Measurements from ENCODE around the gene PPP2R2D.

Gene PPP2R2D

GRCh38 chr10:131859341-131860020 is 41.3 kb upstream of the PPP2R2D start:
- H3K27ac Mint-ChIP-seq = no peak overlapping the region
- H3K36me3 Mint-ChIP-seq = no peaks in the 10 kb centered on the region
- peaks cover 5% of the 10 kb centered on the region for H3K27me3 Mint-ChIP-seq
- DNase-seq = peak; percentile 12
- CTCF ChIA-PET = interaction anchor here (2.1 kb wide), 1 partner anchor 15 kb away, joined by 5 read pairs; no protein-coding TSS in a partner anchor
- no peak overlapping the region for H3K4me3 Mint-ChIP-seq
- no peaks in the 10 kb centered on the region for H3K9me3 Mint-ChIP-seq
- no peaks in the 10 kb centered on the region for H3K4me1 Mint-ChIP-seq

- H3K36me3 Mint-ChIP-seq = no peaks in the 10 kb centered on the region
- no peak overlapping the region for H3K4me3 Mint-ChIP-seq
- no peak overlapping the region for H3K27ac Mint-ChIP-seq
- H3K4me1 Mint-ChIP-seq = no peaks in the 10 kb centered on the region
- no peak for DNase-seq
- peaks cover 5% of the 10 kb centered on the region for H3K27me3 Mint-ChIP-seq
- CTCF ChIA-PET = interaction anchor here (2.1 kb wide), 1 partner anchor 14 kb away, joined by 5 read pairs; no protein-coding TSS in a partner anchor
- H3K9me3 Mint-ChIP-seq = no peaks in the 10 kb centered on the region
Observed at GRCh38 chr10:131860311-131860710, 40.5 kb upstream of the PPP2R2D start.

- Mint-ChIP-seq H3K27me3 (peaks cover 5% of the 10 kb centered on the region), H3K4me3 (no peak overlapping the region), H3K4me1 (no peaks in the 10 kb centered on the region), H3K36me3 (no peaks in the 10 kb centered on the region), H3K9me3 (no peaks in the 10 kb centered on the region), H3K27ac (no peak overlapping the region)
- DNase-seq = peak; percentile 18
- CTCF ChIA-PET = interaction anchor here (2.1 kb wide), 1 partner anchor 14 kb away, joined by 5 read pairs; no protein-coding TSS in a partner anchor
Observed at GRCh38 chr10:131860806-131861440, 39.9 kb upstream of the PPP2R2D start.

- Mint-ChIP-seq H3K9me3 (no peaks in the 10 kb centered on the region), H3K4me1 (no peaks in the 10 kb centered on the region), H3K27ac (no peak overlapping the region), H3K4me3 (no peak overlapping the region), H3K36me3 (no peaks in the 10 kb centered on the region), H3K27me3 (peaks cover 5% of the 10 kb centered on the region)
- CTCF ChIA-PET = no interaction called here
- no peak for DNase-seq
Observed at GRCh38 chr10:131862548-131862947, 38.3 kb upstream of the PPP2R2D start.

- no peaks in the 10 kb centered on the region for H3K4me1 Mint-ChIP-seq
- DNase-seq = no peak
- H3K36me3 Mint-ChIP-seq = no peaks in the 10 kb centered on the region
- H3K4me3 Mint-ChIP-seq = no peak overlapping the region
- CTCF ChIA-PET = no interaction called here
- H3K27ac Mint-ChIP-seq = no peak overlapping the region
- no peaks in the 10 kb centered on the region for H3K9me3 Mint-ChIP-seq
- H3K27me3 Mint-ChIP-seq = peaks cover 5% of the 10 kb centered on the region
Observed at GRCh38 chr10:131865223-131865917, 35.4 kb upstream of the PPP2R2D start.

GRCh38 chr10:131866673-131867072 is 34.1 kb upstream of the PPP2R2D start:
- no peak for DNase-seq
- Mint-ChIP-seq H3K4me3 (no peak overlapping the region), H3K27me3 (no peaks in the 10 kb centered on the region), H3K9me3 (no peaks in the 10 kb centered on the region), H3K27ac (no peak overlapping the region), H3K36me3 (no peaks in the 10 kb centered on the region), H3K4me1 (no peaks in the 10 kb centered on the region)
- CTCF ChIA-PET = no interaction called here

- Mint-ChIP-seq H3K36me3 (no peaks in the 10 kb centered on the region), H3K9me3 (no peaks in the 10 kb centered on the region), H3K4me1 (no peaks in the 10 kb centered on the region), H3K27ac (no peak overlapping the region), H3K4me3 (no peak overlapping the region), H3K27me3 (peaks cover 8% of the 10 kb centered on the region)
- DNase-seq = no peak
- CTCF ChIA-PET = no interaction called here
Observed at GRCh38 chr10:131868436-131868835, 32.4 kb upstream of the PPP2R2D start.

- Mint-ChIP-seq H3K27me3 (peaks cover 8% of the 10 kb centered on the region), H3K4me3 (no peak overlapping the region), H3K36me3 (no peaks in the 10 kb centered on the region), H3K27ac (no peak overlapping the region), H3K9me3 (no peaks in the 10 kb centered on the region), H3K4me1 (no peaks in the 10 kb centered on the region)
- DNase-seq = no peak
- CTCF ChIA-PET = no interaction called here
Observed at GRCh38 chr10:131869344-131869743, 31.5 kb upstream of the PPP2R2D start.

- H3K9me3 Mint-ChIP-seq = no peaks in the 10 kb centered on the region
- DNase-seq = no peak
- H3K4me3 Mint-ChIP-seq = no peak overlapping the region
- no peaks in the 10 kb centered on the region for H3K36me3 Mint-ChIP-seq
- no peak overlapping the region for H3K27ac Mint-ChIP-seq
- H3K4me1 Mint-ChIP-seq = peaks cover 2% of the 10 kb centered on the region
- CTCF ChIA-PET = no interaction called here
- peaks cover 13% of the 10 kb centered on the region for H3K27me3 Mint-ChIP-seq
Observed at GRCh38 chr10:131870411-131870810, 30.4 kb upstream of the PPP2R2D start.

GRCh38 chr10:131870831-131871672 is 29.8 kb upstream of the PPP2R2D start:
- no peaks in the 10 kb centered on the region for H3K36me3 Mint-ChIP-seq
- peaks cover 2% of the 10 kb centered on the region for H3K4me1 Mint-ChIP-seq
- H3K4me3 Mint-ChIP-seq = no peak overlapping the region
- H3K27me3 Mint-ChIP-seq = peaks cover 16% of the 10 kb centered on the region
- H3K9me3 Mint-ChIP-seq = no peaks in the 10 kb centered on the region
- H3K27ac Mint-ChIP-seq = no peak overlapping the region
- CTCF ChIA-PET = interaction anchor here (0.6 kb wide), 1 partner anchor 15 kb away, joined by 4 read pairs; no protein-coding TSS in a partner anchor
- DNase-seq = no peak

- Mint-ChIP-seq H3K9me3 (no peaks in the 10 kb centered on the region), H3K27me3 (peaks cover 22% of the 10 kb centered on the region), H3K27ac (no peak overlapping the region), H3K36me3 (no peaks in the 10 kb centered on the region), H3K4me3 (no peak overlapping the region), H3K4me1 (peaks cover 2% of the 10 kb centered on the region)
- no peak for DNase-seq
- CTCF ChIA-PET = no interaction called here
Observed at GRCh38 chr10:131871673-131872005, 29.2 kb upstream of the PPP2R2D start.

- peaks cover 2% of the 10 kb centered on the region for H3K4me1 Mint-ChIP-seq
- H3K4me3 Mint-ChIP-seq = no peak overlapping the region
- H3K27ac Mint-ChIP-seq = no peak overlapping the region
- H3K27me3 Mint-ChIP-seq = peaks cover 23% of the 10 kb centered on the region
- no peaks in the 10 kb centered on the region for H3K9me3 Mint-ChIP-seq
- CTCF ChIA-PET = no interaction called here
- H3K36me3 Mint-ChIP-seq = no peaks in the 10 kb centered on the region
- no peak for DNase-seq
Observed at GRCh38 chr10:131872011-131872826, 28.6 kb upstream of the PPP2R2D start.

- peaks cover 2% of the 10 kb centered on the region for H3K4me1 Mint-ChIP-seq
- no peak overlapping the region for H3K27ac Mint-ChIP-seq
- CTCF ChIA-PET = interaction anchor here (1.6 to 2.2 kb wide), 2 partner anchors 9 to 419 kb away, joined by 6 to 7 read pairs; no protein-coding TSS in a partner anchor
- H3K4me3 Mint-ChIP-seq = no peak overlapping the region
- H3K36me3 Mint-ChIP-seq = no peaks in the 10 kb centered on the region
- peaks cover 23% of the 10 kb centered on the region for H3K27me3 Mint-ChIP-seq
- no peak for DNase-seq
- no peaks in the 10 kb centered on the region for H3K9me3 Mint-ChIP-seq
Observed at GRCh38 chr10:131872827-131873375, 27.9 kb upstream of the PPP2R2D start.
